HCT116 (cell line): Measurements from ENCODE around the gene OR6A2. TPM values are rescaled to one million over a fixed set of nuclear protein-coding genes. Genes with fewer than 3 reads are reported as not detected.

Experiments used
- ATAC-seq: fragments of 200-7000 bp; cut with Tn5 transposase; 2 replicates; pipeline ENCODE4 v1.9.1; 2020; ENCODE audit warnings: mild to moderate bottlenecking, moderate library complexity
- BruUV-seq: library from RNA; stranded (reverse); fragments of 400-500 nt; replicated peaks from 2 replicates; lab custom pipeline; 2021; lab: Mats Ljungman, UMichigan
- CTCF ChIA-PET: fragments of 300-600 bp; sonication (Branson Sonifier 250); formaldehyde crosslinking; loops from one replicate; lab custom pipeline; 2021; ENCODE audit warnings: antibody characterized with exemption; lab: Charles Lee
- POLR2A ChIA-PET: fragments of 300-600, 350-600 bp; sonication (Branson Sonifier 250); formaldehyde crosslinking; loops from one replicate; lab custom pipeline; 2021; ENCODE audit warnings: antibody characterized with exemption; lab: Charles Lee
- RAD21 ChIA-PET, 2 experiments: fragments of 300-600 bp; sonication (Branson Sonifier 250); formaldehyde crosslinking; loops; one replicate each; lab custom pipeline; 2023; ENCODE audit warnings: low total read pairs in 2 of 2; ENCODE audit not compliant: uncharacterized antibody in 2 of 2, unreplicated experiment in 2 of 2, low non-redundant PET in 1 of 2; lab: Charles Lee
- DNase-seq: peaks from one replicate; pipeline ENCODE4 v3.0.0-alpha.2; 2010; ENCODE audit warnings: low read depth, low spot score
- H2AFZ ChIP-seq: fragments of 200-600 bp; shearing (Covaris generic), sonication (generic); 2 replicates; pipeline ENCODE4 v1.6.1; 2017; ENCODE audit warnings: low read depth, mixed run types, mixed read lengths, antibody characterized with exemption, low read length; ENCODE audit not compliant: poor library complexity, severe bottlenecking
- H3K27ac ChIP-seq: 2 replicates; pipeline ENCODE4 v1.5.1; 2012; ENCODE audit warnings: low read depth, low read length
- H3K27me3 ChIP-seq: fragments of 200-600 bp; sonication (generic); 2 replicates; pipeline ENCODE4 v1.6.1; 2016; ENCODE audit warnings: mixed run types, low read length, mixed read lengths; ENCODE audit not compliant: insufficient read depth
- H3K36me3 ChIP-seq, 2 experiments: fragments of 200-500 bp in 1 of 2; fragments of 200-600 bp in 1 of 2; sonication (Bioruptor generic) in 1 of 2; sonication (generic) in 1 of 2; 2 replicates each; pipeline versions ENCODE4 v1.5.1 to v1.6.1; 2014 to 2016; ENCODE audit warnings: low read length in 2 of 2, inconsistent platforms in 1 of 2, mixed read lengths in 1 of 2, mixed run types in 1 of 2; ENCODE audit not compliant: insufficient read depth in 2 of 2, control insufficient read depth in 1 of 2
- H3K4me1 ChIP-seq, 2 experiments: fragments of 200-600 bp in 1 of 2; sonication (generic) in 1 of 2; 2 replicates each; pipeline versions ENCODE4 v1.5.1 to v1.6.1; 2012 to 2017; ENCODE audit warnings: low read length in 2 of 2, inconsistent platforms in 1 of 2, mild to moderate bottlenecking in 1 of 2, mixed read lengths in 1 of 2, mixed run types in 1 of 2, moderate library complexity in 1 of 2; ENCODE audit not compliant: insufficient read depth in 2 of 2, control insufficient read depth in 1 of 2
- H3K4me2 ChIP-seq: fragments of 200-600 bp; sonication (generic); 2 replicates; pipeline ENCODE4 v1.6.1; 2017; ENCODE audit warnings: mixed run types, low read length, mixed read lengths
- H3K4me3 ChIP-seq, 2 experiments: fragments of 200-600 bp in 1 of 2; sonication (generic) in 1 of 2; replicated peaks in 1 of 2; 2 replicates each; pipeline ENCODE4 v1.5.1; 2011 to 2016; ENCODE audit warnings: low read length in 2 of 2, control low read depth in 1 of 2, low read depth in 1 of 2, mild to moderate bottlenecking in 1 of 2, mixed read lengths in 1 of 2, mixed run types in 1 of 2
- H3K79me2 ChIP-seq: fragments of 200-600 bp; sonication (generic); 2 replicates; pipeline ENCODE4 v1.6.1; 2017; ENCODE audit warnings: mild to moderate bottlenecking, mixed run types, low read length, moderate library complexity, mixed read lengths; ENCODE audit not compliant: insufficient read depth
- H3K9ac ChIP-seq: fragments of 200-600 bp; sonication (generic); 2 replicates; pipeline ENCODE4 v1.6.1; 2016; ENCODE audit warnings: low read length, mixed read lengths
- H3K9me2 ChIP-seq: fragments of 200-600 bp; sonication (generic), shearing (Covaris generic); 2 replicates; pipeline ENCODE4 v1.6.1; 2017; ENCODE audit warnings: mixed run types, mild to moderate bottlenecking, moderate library complexity; ENCODE audit not compliant: insufficient read depth
- H3K9me3 ChIP-seq, 2 experiments: fragments of 200-500 bp in 1 of 2; fragments of 200-600 bp in 1 of 2; sonication (Bioruptor generic) in 1 of 2; sonication (generic) in 1 of 2; 2 replicates each; pipeline ENCODE4 v1.6.1; 2014 to 2017; ENCODE audit warnings: low read length in 2 of 2, mixed read lengths in 2 of 2, inconsistent platforms in 1 of 2, low read depth in 1 of 2, mild to moderate bottlenecking in 1 of 2, mixed run types in 1 of 2, moderate library complexity in 1 of 2; ENCODE audit not compliant: control insufficient read depth in 1 of 2, insufficient read depth in 1 of 2
- H4K20me1 ChIP-seq: fragments of 200-600 bp; sonication (generic), shearing (Covaris generic); 2 replicates; pipeline ENCODE4 v1.6.1; 2017; ENCODE audit warnings: mixed run types, mild to moderate bottlenecking, moderate library complexity; ENCODE audit not compliant: insufficient read depth
- CBX3 ChIP-seq: IDR thresholded peaks from 2 replicates; pipeline ENCODE4 v1.6.1; 2012; ENCODE audit warnings: low read depth
- CEBPB ChIP-seq: IDR thresholded peaks from 2 replicates; pipeline ENCODE4 v1.6.1; 2012; ENCODE audit warnings: low read depth
- CTCF ChIP-seq, 3 experiments: fragments of 200-600 bp in 1 of 3; sonication (generic) in 1 of 3; IDR thresholded peaks in 2 of 3; conservative IDR thresholded peaks in 1 of 3; 2 replicates each; pipeline ENCODE4 v1.5.1; 2012 to 2017; ENCODE audit warnings: low read depth in 2 of 3, low read length in 2 of 3, antibody characterized with exemption in 1 of 3, borderline replicate concordance in 1 of 3, control low read depth in 1 of 3, mild to moderate bottlenecking in 1 of 3, mixed read lengths in 1 of 3, mixed run types in 1 of 3, moderate library complexity in 1 of 3; ENCODE audit not compliant: insufficient read depth in 1 of 3
- EGR1 ChIP-seq: IDR thresholded peaks from 2 replicates; pipeline ENCODE4 v1.6.1; 2012; ENCODE audit warnings: low read depth
- ELF1 ChIP-seq: IDR thresholded peaks from 2 replicates; pipeline ENCODE4 v1.6.1; 2012; ENCODE audit warnings: low read depth, borderline replicate concordance
- EZH2 ChIP-seq: fragments of 200-600 bp; sonication (generic); IDR thresholded peaks from 2 replicates; pipeline ENCODE4 v1.6.1; 2017; ENCODE audit warnings: antibody characterized with exemption, mixed run types
- EZH2phosphoT487 ChIP-seq: fragments of 200-600 bp; IDR thresholded peaks from 2 replicates; pipeline ENCODE4 v1.6.1; 2018; ENCODE audit warnings: antibody characterized with exemption, borderline replicate concordance
- JUND ChIP-seq: IDR thresholded peaks from 2 replicates; pipeline ENCODE4 v1.6.1; 2012
- POLR2A ChIP-seq: IDR thresholded peaks from 2 replicates; pipeline ENCODE4 v1.7.0; 2011; ENCODE audit warnings: borderline replicate concordance; ENCODE audit not compliant: insufficient read depth, insufficient read length; ENCODE audit errors: extremely low read depth
- POLR2AphosphoS5 ChIP-seq: IDR thresholded peaks from 2 replicates; pipeline ENCODE4 v1.6.1; 2011; ENCODE audit warnings: mild to moderate bottlenecking, low read depth, low read length, moderate library complexity
- SP1 ChIP-seq: IDR thresholded peaks from 2 replicates; pipeline ENCODE4 v1.6.1; 2012; ENCODE audit warnings: low read depth
- SRF ChIP-seq: IDR thresholded peaks from 2 replicates; pipeline ENCODE4 v1.6.1; 2012; ENCODE audit warnings: low read depth
- TCF7L2 ChIP-seq: IDR thresholded peaks from 2 replicates; pipeline ENCODE4 v1.7.0; 2011; ENCODE audit warnings: borderline replicate concordance, inconsistent platforms; ENCODE audit not compliant: insufficient read depth, insufficient read length; ENCODE audit errors: extremely low read depth
- YY1 ChIP-seq: IDR thresholded peaks from 2 replicates; pipeline ENCODE4 v1.6.1; 2011; ENCODE audit warnings: low read length, low read depth, moderate library complexity, mild to moderate bottlenecking; ENCODE audit not compliant: insufficient replicate concordance; ENCODE audit errors: extremely low read depth
- ZBTB33 ChIP-seq: IDR thresholded peaks from 2 replicates; pipeline ENCODE4 v1.6.1; 2011; ENCODE audit warnings: mild to moderate bottlenecking, low read length, moderate library complexity; ENCODE audit not compliant: insufficient replicate concordance; ENCODE audit errors: extremely low read depth
- ZNF274 ChIP-seq: fragments of 200-500 bp; sonication (Bioruptor generic); IDR thresholded peaks from 2 replicates; pipeline ENCODE4 v1.6.1; 2014; ENCODE audit warnings: mild to moderate bottlenecking, low read depth, low read length, inconsistent platforms
- intact Hi-C: fragments of 100-400 bp; cut with micrococcal nuclease; formaldehyde crosslinking; loops from 2 replicates; pipeline ENCODE4 v1.10.0; 2022
- total RNA-seq: library from RNA; stranded (reverse); gene quantifications from one replicate; pipeline ENCODE4 v1.2.1, GENCODE V29; 2021; ENCODE audit not compliant: unreplicated experiment
- TF ChIP-seq, protein P1 (sequence below): IDR thresholded peaks from 2 replicates; pipeline ENCODE4 v1.6.1; 2012

The OR6A2 gene
- total RNA-seq, 1 experiment from 2014 or later: 0.22 TPM

DNA sequence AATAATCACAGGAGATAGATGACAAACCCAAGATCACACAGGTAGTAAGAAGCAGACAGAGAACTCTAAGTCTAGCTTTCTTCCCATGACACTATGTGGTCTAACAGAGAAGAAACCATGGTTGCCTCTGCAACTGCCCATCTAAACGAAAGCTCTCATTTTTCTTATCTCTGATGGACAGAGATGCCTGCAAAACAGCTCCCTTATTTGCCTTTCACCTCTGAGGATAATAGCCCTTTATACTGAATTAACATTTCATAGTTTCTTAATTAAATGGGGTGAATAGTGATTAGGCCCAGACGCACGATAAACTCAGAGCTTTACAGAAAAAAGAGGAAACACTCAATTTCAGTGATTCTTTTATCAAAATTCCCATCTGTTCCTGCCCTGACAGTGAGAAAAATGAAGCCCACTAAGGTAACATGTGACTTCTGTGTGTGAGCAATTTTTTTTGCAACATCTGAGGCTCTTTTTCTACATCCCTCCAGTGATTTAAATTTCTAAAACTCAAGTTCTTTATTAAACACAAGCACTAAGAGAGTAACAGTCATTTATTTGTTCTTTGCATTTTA is 52.3 kb downstream of the OR6A2 start (continued):
- no peak for TF ChIP-seq EGR1
- no peak for TF ChIP-seq CTCF (IDR thresholded peaks at IDR 0.05 in 2 of 3, conservative IDR thresholded peaks at IDR 0.05 in 1 of 3; ENCODE audit: borderline replicate concordance in 1 of 3, insufficient read depth in 1 of 3, low read depth in 2 of 3, low read length in 2 of 3)
- no peak for TF ChIP-seq SP1
- TF ChIP-seq POLR2A: no peak
- TF ChIP-seq, protein P1, sequence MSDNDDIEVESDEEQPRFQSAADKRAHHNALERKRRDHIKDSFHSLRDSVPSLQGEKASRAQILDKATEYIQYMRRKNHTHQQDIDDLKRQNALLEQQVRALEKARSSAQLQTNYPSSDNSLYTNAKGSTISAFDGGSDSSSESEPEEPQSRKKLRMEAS: no peak
- TF ChIP-seq POLR2AphosphoS5: no peak
- TF ChIP-seq, all 23 proteins: peak for 0

DNA sequence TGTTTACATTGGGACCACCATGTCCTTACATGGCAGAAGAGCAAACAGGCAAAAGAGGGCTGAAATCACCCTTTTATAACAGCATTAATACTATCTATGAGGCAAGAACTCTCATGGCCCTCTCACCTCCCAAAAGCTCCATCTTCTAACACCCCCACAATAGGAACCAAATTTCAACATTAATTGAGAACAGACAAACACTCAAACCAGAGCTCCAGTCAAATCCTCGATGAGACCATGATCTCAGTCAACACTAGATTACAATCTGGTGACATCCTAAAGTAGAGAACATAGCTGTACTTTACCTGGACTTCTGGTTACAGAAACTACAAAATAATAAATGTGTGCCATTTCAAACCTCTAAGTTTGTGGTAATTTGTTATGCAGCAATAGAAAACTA is 52.9 kb downstream of the OR6A2 start:
- Histone ChIP-seq H3K36me3 (no peaks in the 10 kb centered on the region), H3K4me3 (no peak overlapping the region), H2AFZ (no peak overlapping the region), H3K9me2 (no peaks in the 10 kb centered on the region), H3K27ac (no peak overlapping the region), H3K79me2 (no peaks in the 10 kb centered on the region), H3K9me3 (no peaks in the 10 kb centered on the region), H3K4me1 (no peaks in the 10 kb centered on the region), H4K20me1 (no peaks in the 10 kb centered on the region), H3K9ac (no peak overlapping the region), H3K27me3 (peaks cover 86% of the 10 kb centered on the region), H3K4me2 (no peak overlapping the region)
- DNase-seq (no peak), ATAC-seq (no peak)
- CTCF ChIA-PET: interaction anchor here (1.6 kb wide), 1 partner anchor 9 kb away, joined by 8 read pairs; no protein-coding TSS in a partner anchor
- RAD21 ChIA-PET: no interaction called here
- no TSS peak for BruUV-seq
- POLR2A ChIA-PET: no interaction called here
- intact Hi-C loops: no loop called here
- no peak for TF ChIP-seq SRF
- no peak for TF ChIP-seq ZNF274
- no peak for TF ChIP-seq POLR2AphosphoS5
- TF ChIP-seq EZH2phosphoT487: no peak
- TF ChIP-seq ELF1: no peak
- no peak for TF ChIP-seq EGR1
- TF ChIP-seq SP1: no peak
- TF ChIP-seq ZBTB33: no peak
- TF ChIP-seq TCF7L2: no peak
- no peak for TF ChIP-seq EZH2
- no peak for TF ChIP-seq POLR2A
- no peak for TF ChIP-seq YY1
- TF ChIP-seq, protein P1: no peak
- no peak for TF ChIP-seq CBX3
- no peak for TF ChIP-seq CEBPB
- TF ChIP-seq JUND: no peak
